GDM1 (cell line): ENCODE data around the gene BIRC6.

Experiments used
- DNase-seq: peaks from one replicate; lab custom pipeline; 2025; lab: John Stamatoyannopoulos, UW

Gene BIRC6

GRCh38 chr2:32372519-32373182 lies 15.8 kb downstream of the BIRC6 start:
- no peak for DNase-seq

- no peak for DNase-seq
Measured at GRCh38 chr2:32375228-32375892, 18.5 kb downstream of the BIRC6 start.

- no peak for DNase-seq
Measured at GRCh38 chr2:32376756-32377155, 19.9 kb downstream of the BIRC6 start.

GRCh38 chr2:32377928-32378327 lies 21.1 kb downstream of the BIRC6 start:
- no peak for DNase-seq

GRCh38 chr2:32379352-32379751 lies 22.5 kb downstream of the BIRC6 start:
- no peak for DNase-seq

- no peak for DNase-seq
Measured at GRCh38 chr2:32383858-32384257, 27.0 kb downstream of the BIRC6 start.

GRCh38 chr2:32384529-32384928 lies 27.7 kb downstream of the BIRC6 start:
- DNase-seq, result no peak

GRCh38 chr2:32386739-32387138 lies 29.9 kb downstream of the BIRC6 start:
- DNase-seq, result no peak

GRCh38 chr2:32399221-32399620 lies 42.4 kb downstream of the BIRC6 start:
- DNase-seq, result no peak

- no peak for DNase-seq
Measured at GRCh38 chr2:32402091-32402490, 45.3 kb downstream of the BIRC6 start.

GRCh38 chr2:32403782-32404181 lies 47.0 kb downstream of the BIRC6 start:
- no peak for DNase-seq

GRCh38 chr2:32404691-32405090 lies 47.9 kb downstream of the BIRC6 start:
- no peak for DNase-seq

GRCh38 chr2:32416519-32416918 lies 59.7 kb downstream of the BIRC6 start:
- DNase-seq, result no peak

GRCh38 chr2:32417659-32418058 lies 60.8 kb downstream of the BIRC6 start:
- DNase-seq, result no peak

- no peak for DNase-seq
Measured at GRCh38 chr2:32418778-32419177, 62.0 kb downstream of the BIRC6 start.

- no peak for DNase-seq
Measured at GRCh38 chr2:32422133-32422532, 65.3 kb downstream of the BIRC6 start.

- no peak for DNase-seq
Measured at GRCh38 chr2:32423536-32423935, 66.7 kb downstream of the BIRC6 start.

GRCh38 chr2:32424739-32425138 lies 67.9 kb downstream of the BIRC6 start:
- no peak for DNase-seq

GRCh38 chr2:32425719-32426141 lies 68.9 kb downstream of the BIRC6 start:
- DNase-seq, result no peak

GRCh38 chr2:32427672-32428610 lies 71.1 kb downstream of the BIRC6 start:
- DNase-seq, result no peak

GRCh38 chr2:32430804-32431203 lies 74.0 kb downstream of the BIRC6 start:
- DNase-seq, result no peak

- DNase-seq, result no peak
Measured at GRCh38 chr2:32436150-32436549, 79.3 kb downstream of the BIRC6 start.

- no peak for DNase-seq
Measured at GRCh38 chr2:32442020-32442467, 85.2 kb downstream of the BIRC6 start.
